GM18867 (cell line): ENCODE measurements around the gene TRIOBP.

Experiments
- ATAC-seq: cut with Tn5 transposase; IDR thresholded peaks from one replicate; pipeline ENCODE4 v1.9.1; 2021; ENCODE audit warnings: mild to moderate bottlenecking, moderate library complexity; ENCODE audit not compliant: unreplicated experiment

Gene TRIOBP

GRCh38 chr22:37804352-37804880, 107.6 kb downstream of the TRIOBP start:
- no peak for ATAC-seq

DNA sequence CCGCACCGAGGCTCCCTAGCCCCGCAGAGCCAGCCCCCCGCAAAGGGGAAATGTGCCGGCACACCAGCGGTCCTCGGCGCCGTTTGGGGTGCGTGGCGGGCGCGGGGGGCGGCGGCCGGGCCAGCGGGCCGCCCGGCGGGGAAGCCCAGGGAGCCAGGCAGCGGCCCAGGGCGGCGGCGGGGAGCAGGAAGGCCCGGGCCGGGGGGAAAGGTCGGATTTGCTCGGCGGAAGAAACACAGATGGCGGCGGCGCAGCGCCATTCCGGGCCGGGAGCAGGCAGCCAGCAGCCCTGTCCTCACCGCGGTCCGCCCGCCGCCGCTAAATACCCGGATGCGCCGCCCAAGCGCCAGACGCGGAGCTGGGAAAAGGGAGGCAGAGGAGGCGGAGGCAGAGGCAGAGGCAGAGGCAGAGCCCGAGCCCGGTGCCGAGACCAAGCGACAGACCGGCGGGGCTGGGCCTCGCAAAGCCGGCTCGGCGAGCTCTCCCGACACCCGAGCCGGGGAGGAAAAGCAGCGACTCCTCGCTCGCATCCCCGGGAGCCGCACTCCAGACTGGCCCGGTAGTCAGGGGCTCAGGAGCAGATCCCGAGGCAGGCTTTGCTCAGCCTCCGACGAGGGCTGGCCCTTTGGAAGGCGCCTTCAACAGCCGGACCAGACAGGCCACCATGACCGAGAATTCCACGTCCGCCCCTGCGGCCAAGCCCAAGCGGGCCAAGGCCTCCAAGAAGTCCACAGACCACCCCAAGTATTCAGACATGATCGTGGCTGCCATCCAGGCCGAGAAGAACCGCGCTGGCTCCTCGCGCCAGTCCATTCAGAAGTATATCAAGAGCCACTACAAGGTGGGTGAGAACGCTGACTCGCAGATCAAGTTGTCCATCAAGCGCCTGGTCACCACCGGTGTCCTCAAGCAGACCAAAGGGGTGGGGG, 108.3 kb downstream of the TRIOBP start:
- no peak for ATAC-seq

GRCh38 chr22:37805810-37806277, 109.0 kb downstream of the TRIOBP start:
- no peak for ATAC-seq

GRCh38 chr22:37806409-37807333, 109.8 kb downstream of the TRIOBP start:
- ATAC-seq: no peak

GRCh38 chr22:37807410-37808293, 110.8 kb downstream of the TRIOBP start, which contains the start of gene GCAT:
GCAT (plus strand) TSS chr22:37807934; CDS start chr22:37807968, 34 bp downstream.
- peak; percentile 87 for ATAC-seq

- no peak for ATAC-seq
Measured at GRCh38 chr22:37808294-37808657, 111.4 kb downstream of the TRIOBP start.

DNA sequence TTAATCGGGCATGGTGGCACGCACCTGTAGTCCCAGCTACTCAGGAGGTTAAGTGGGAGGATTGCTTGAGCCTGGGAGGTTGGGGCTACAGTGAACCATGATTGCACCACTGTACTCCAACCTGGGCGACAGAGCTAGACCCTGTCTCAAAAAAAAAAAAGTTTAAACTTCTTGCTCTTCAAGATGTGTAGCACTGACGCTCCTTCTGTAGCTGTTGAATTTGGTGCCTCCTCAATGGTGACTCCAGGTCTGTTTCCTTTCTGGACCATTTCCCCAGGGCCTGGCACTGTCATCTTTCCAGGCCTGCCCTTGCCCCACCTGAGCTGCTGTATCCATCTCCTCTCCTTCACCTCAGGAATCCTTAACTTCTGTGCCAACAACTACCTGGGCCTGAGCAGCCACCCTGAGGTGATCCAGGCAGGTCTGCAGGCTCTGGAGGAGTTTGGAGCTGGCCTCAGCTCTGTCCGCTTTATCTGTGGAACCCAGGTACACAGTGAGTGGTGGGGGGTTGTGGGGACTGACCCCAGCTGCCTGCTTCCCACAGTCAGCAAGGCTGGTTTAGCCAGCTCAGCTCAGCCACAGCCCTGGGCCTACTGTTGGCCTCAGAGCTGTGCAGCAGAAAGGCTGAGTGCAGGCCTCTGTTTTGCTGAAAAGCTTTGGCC, 113.0 kb downstream of the TRIOBP start:
- no peak for ATAC-seq

DNA sequence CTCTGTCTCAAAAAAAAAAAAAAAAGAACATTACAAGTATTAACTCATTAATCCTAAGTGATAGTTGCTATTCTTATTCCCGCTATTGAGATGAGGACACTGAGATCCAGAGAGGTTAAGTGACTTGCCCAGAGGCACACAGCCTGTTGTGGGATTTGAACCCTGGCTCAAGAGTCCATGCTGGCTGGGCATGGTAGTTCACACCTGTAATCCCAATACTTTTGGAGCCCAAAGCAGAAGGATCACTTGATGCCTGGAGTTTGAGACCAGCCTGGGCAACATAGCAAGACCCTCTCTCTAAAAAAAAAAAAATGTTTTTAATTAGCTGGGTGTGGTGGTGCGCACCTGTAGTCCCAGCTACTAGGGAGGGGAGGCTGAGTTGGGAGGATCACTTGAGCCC, 115.0 kb downstream of the TRIOBP start:
- no peak for ATAC-seq

DNA sequence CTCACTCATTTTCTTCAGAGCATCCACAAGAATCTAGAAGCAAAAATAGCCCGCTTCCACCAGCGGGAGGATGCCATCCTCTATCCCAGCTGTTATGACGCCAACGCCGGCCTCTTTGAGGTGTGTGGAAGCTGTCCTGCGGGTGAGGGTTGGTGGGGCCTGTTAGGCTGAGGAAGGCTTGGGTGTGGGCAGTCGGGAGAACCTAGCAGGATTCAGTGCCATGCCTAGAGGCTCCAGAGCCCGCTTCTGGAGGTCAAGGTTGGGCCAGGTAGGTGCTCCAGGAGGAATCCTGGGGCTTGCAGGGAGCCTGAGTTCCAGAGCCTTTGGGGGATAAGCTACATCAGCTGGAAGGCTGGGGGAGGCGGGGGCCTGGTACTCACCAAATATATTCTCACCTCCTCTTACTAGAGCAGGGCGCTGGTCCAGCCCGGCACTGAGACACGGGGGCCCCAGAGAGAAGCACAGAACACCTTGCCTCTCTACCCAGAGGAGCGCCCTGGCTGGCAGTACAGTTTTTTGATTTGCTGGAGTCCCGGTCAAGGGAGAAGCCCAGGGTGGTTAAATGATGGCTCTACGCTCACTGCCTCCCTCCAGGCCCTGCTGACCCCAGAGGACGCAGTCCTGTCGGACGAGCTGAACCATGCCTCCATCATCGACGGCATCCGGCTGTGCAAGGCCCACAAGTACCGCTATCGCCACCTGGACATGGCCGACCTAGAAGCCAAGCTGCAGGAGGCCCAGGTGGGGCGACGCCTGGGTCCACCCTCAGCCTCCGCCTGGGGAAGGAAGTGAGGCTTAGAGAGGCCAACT, 116.2 kb downstream of the TRIOBP start:
- no peak for ATAC-seq

- no peak for ATAC-seq
Measured at GRCh38 chr22:37815593-37815992, 118.7 kb downstream of the TRIOBP start.

DNA sequence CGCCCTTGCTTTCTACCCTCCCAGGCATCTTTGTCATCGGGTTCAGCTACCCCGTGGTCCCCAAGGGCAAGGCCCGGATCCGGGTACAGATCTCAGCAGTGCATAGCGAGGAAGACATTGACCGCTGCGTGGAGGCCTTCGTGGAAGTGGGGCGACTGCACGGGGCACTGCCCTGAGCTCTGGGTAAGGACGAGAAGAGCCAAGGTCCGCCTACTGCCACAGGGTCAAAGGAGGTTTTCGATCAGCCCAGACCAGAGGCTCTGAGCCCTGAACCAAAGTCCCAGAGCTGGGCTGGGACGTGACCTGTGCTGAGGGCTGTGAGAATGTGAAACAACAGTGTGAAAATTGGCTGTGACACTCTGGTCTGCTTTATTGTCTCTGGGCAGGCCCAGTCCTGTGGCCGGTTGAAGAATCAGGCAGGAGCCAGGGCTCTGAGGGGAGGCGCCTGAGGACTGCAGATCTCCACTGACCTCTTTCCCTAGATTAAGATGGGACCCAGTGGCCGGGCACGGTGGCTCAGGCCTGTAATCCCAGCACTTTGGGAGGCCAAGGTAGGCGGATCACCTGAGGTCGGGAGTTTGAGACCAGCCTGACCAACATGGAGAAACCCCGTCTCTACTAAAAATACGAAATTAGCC, 119.8 kb downstream of the TRIOBP start:
- ATAC-seq: no peak

GRCh38 chr22:37817705-37818408, 121.0 kb downstream of the TRIOBP start:
- peak; percentile 69 for ATAC-seq

GRCh38 chr22:37818409-37819104, 121.7 kb downstream of the TRIOBP start:
- no peak for ATAC-seq

DNA sequence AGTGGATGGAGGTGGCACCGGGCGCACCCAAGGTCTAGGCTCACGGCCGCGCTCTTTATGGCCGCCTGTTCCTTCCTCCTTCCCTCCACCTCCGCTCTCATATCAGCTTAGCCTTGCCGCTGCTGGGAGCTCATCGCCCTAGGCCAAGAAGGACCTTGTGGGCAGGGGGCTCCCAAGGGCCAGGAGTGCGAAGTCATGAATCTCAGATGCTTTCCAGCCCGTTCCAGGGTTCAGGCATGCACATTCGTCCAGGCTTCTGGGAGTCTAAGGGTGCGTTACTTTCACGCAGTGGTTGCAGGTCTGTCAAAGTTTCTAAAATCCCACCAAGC, 122.2 kb downstream of the TRIOBP start:
- no peak for ATAC-seq

DNA sequence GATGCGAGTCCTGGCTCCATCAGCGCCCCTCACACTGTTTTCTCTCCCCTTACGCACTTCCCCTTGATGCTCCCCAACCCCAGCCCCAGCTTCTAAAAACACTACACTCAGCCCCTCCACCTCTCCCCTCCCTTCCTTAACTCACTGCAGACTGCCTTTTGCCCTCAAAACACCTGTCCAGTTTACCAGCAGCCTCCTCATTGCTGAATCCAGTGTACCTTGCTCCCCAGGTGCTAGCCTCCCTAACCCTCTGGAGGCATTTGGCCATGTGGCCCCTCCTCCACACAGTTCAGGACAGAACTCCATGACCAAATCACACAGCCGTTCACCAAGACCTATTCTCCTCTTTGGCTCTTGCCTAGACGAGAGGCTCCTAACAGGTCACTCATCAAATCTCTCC, 123.5 kb downstream of the TRIOBP start:
- no peak for ATAC-seq

GRCh38 chr22:37822079-37822833, 125.4 kb downstream of the TRIOBP start:
- ATAC-seq: no peak
